ENCODE measurements around the gene OSBPL6.

Gene OSBPL6

GRCh38 chr2:178251151-178251955, 57.0 kb downstream of the OSBPL6 start:
- Histone ChIP-seq H3K27me3 (ENCODE audit: insufficient read depth, low read length) (no peaks in the 10 kb centered on the region), H3K4me1 (ENCODE audit: insufficient read depth, low read length) (peaks cover 21% of the 10 kb centered on the region), H3K9me3 (ENCODE audit: low read length) (no peaks in the 10 kb centered on the region), H3K36me3 (ENCODE audit: insufficient read depth, low read length) (no peaks in the 10 kb centered on the region), H3K4me3 (ENCODE audit: low read length) (no peak overlapping the region), H2AFZ (ENCODE audit: low read depth, low read length) (peak overlapping the region; percentile 15)

GRCh38 chr2:178256382-178257042, 62.2 kb downstream of the OSBPL6 start:
- Histone ChIP-seq H3K9me3 (ENCODE audit: low read length) (no peaks in the 10 kb centered on the region), H3K36me3 (ENCODE audit: insufficient read depth, low read length) (no peaks in the 10 kb centered on the region), H3K4me1 (ENCODE audit: insufficient read depth, low read length) (peaks cover 10% of the 10 kb centered on the region), H2AFZ (ENCODE audit: low read depth, low read length) (peak overlapping the region; percentile 31), H3K4me3 (ENCODE audit: low read length) (peak overlapping the region; percentile 13), H3K27me3 (ENCODE audit: insufficient read depth, low read length) (no peaks in the 10 kb centered on the region)

GRCh38 chr2:178257127-178257526, 62.8 kb downstream of the OSBPL6 start:
- Histone ChIP-seq H2AFZ (ENCODE audit: low read depth, low read length) (no peak overlapping the region), H3K36me3 (ENCODE audit: insufficient read depth, low read length) (no peaks in the 10 kb centered on the region), H3K9me3 (ENCODE audit: low read length) (no peaks in the 10 kb centered on the region), H3K4me3 (ENCODE audit: low read length) (no peak overlapping the region), H3K4me1 (ENCODE audit: insufficient read depth, low read length) (peaks cover 6% of the 10 kb centered on the region), H3K27me3 (ENCODE audit: insufficient read depth, low read length) (no peaks in the 10 kb centered on the region)

GRCh38 chr2:178258916-178259315, 64.6 kb downstream of the OSBPL6 start:
- H3K36me3 ChIP-seq (ENCODE audit: insufficient read depth, low read length) = no peaks in the 10 kb centered on the region
- H2AFZ ChIP-seq (ENCODE audit: low read depth, low read length) = no peak overlapping the region

GRCh38 chr2:178263159-178263860, 69.0 kb downstream of the OSBPL6 start:
- Histone ChIP-seq H3K9me3 (ENCODE audit: low read length) (no peaks in the 10 kb centered on the region), H3K36me3 (ENCODE audit: insufficient read depth, low read length) (no peaks in the 10 kb centered on the region), H3K4me1 (ENCODE audit: insufficient read depth, low read length) (no peaks in the 10 kb centered on the region), H3K4me3 (ENCODE audit: low read length) (no peak overlapping the region), H3K27me3 (ENCODE audit: insufficient read depth, low read length) (no peaks in the 10 kb centered on the region), H2AFZ (ENCODE audit: low read depth, low read length) (no peak overlapping the region)

More at GRCh38 chr2:178258916-178259315, 64.6 kb downstream of the OSBPL6 start:
- no peaks in the 10 kb centered on the region for H3K9me3 ChIP-seq (ENCODE audit: low read length)
- H3K27me3 ChIP-seq (ENCODE audit: insufficient read depth, low read length) = no peaks in the 10 kb centered on the region
- H3K4me3 ChIP-seq (ENCODE audit: low read length) = no peak overlapping the region
- H3K4me1 ChIP-seq (ENCODE audit: insufficient read depth, low read length) = peaks cover 6% of the 10 kb centered on the region

- H2AFZ ChIP-seq (ENCODE audit: low read depth, low read length) = no peak overlapping the region
- no peaks in the 10 kb centered on the region for H3K4me1 ChIP-seq (ENCODE audit: insufficient read depth, low read length)
- no peak overlapping the region for H3K4me3 ChIP-seq (ENCODE audit: low read length)
- H3K9me3 ChIP-seq (ENCODE audit: low read length) = no peaks in the 10 kb centered on the region
- no peaks in the 10 kb centered on the region for H3K27me3 ChIP-seq (ENCODE audit: insufficient read depth, low read length)
- no peaks in the 10 kb centered on the region for H3K36me3 ChIP-seq (ENCODE audit: insufficient read depth, low read length)
These were observed 69.9 kb downstream of the OSBPL6 start for GRCh38 chr2:178264211-178264610.

- no peaks in the 10 kb centered on the region for H3K9me3 ChIP-seq (ENCODE audit: low read length)
- no peak overlapping the region for H3K4me3 ChIP-seq (ENCODE audit: low read length)
- H2AFZ ChIP-seq (ENCODE audit: low read depth, low read length) = no peak overlapping the region
- no peaks in the 10 kb centered on the region for H3K36me3 ChIP-seq (ENCODE audit: insufficient read depth, low read length)
- no peaks in the 10 kb centered on the region for H3K4me1 ChIP-seq (ENCODE audit: insufficient read depth, low read length)
- H3K27me3 ChIP-seq (ENCODE audit: insufficient read depth, low read length) = no peaks in the 10 kb centered on the region
These were observed 71.5 kb downstream of the OSBPL6 start for GRCh38 chr2:178265851-178266250.

GRCh38 chr2:178266445-178266844, 72.1 kb downstream of the OSBPL6 start:
- Histone ChIP-seq H3K36me3 (ENCODE audit: insufficient read depth, low read length) (no peaks in the 10 kb centered on the region), H3K9me3 (ENCODE audit: low read length) (no peaks in the 10 kb centered on the region), H3K4me1 (ENCODE audit: insufficient read depth, low read length) (no peaks in the 10 kb centered on the region), H3K4me3 (ENCODE audit: low read length) (no peak overlapping the region), H3K27me3 (ENCODE audit: insufficient read depth, low read length) (no peaks in the 10 kb centered on the region), H2AFZ (ENCODE audit: low read depth, low read length) (no peak overlapping the region)

GRCh38 chr2:178267660-178268059, 73.3 kb downstream of the OSBPL6 start:
- Histone ChIP-seq H3K9me3 (ENCODE audit: low read length) (no peaks in the 10 kb centered on the region), H3K4me3 (ENCODE audit: low read length) (no peak overlapping the region)

GRCh38 chr2:178268435-178268834, 74.1 kb downstream of the OSBPL6 start:
- no peaks in the 10 kb centered on the region for H3K4me1 ChIP-seq (ENCODE audit: insufficient read depth, low read length)
- H2AFZ ChIP-seq (ENCODE audit: low read depth, low read length) = no peak overlapping the region
- H3K27me3 ChIP-seq (ENCODE audit: insufficient read depth, low read length) = no peaks in the 10 kb centered on the region
- H3K9me3 ChIP-seq (ENCODE audit: low read length) = no peaks in the 10 kb centered on the region
- no peaks in the 10 kb centered on the region for H3K36me3 ChIP-seq (ENCODE audit: insufficient read depth, low read length)
- H3K4me3 ChIP-seq (ENCODE audit: low read length) = no peak overlapping the region

More at GRCh38 chr2:178267660-178268059, 73.3 kb downstream of the OSBPL6 start:
- H3K36me3 ChIP-seq (ENCODE audit: insufficient read depth, low read length) = no peaks in the 10 kb centered on the region
- no peaks in the 10 kb centered on the region for H3K4me1 ChIP-seq (ENCODE audit: insufficient read depth, low read length)
- no peaks in the 10 kb centered on the region for H3K27me3 ChIP-seq (ENCODE audit: insufficient read depth, low read length)
- H2AFZ ChIP-seq (ENCODE audit: low read depth, low read length) = no peak overlapping the region

GRCh38 chr2:178269438-178270224, 75.3 kb downstream of the OSBPL6 start:
- H3K4me3 ChIP-seq (ENCODE audit: low read length) = no peak overlapping the region
- no peaks in the 10 kb centered on the region for H3K4me1 ChIP-seq (ENCODE audit: insufficient read depth, low read length)
- H3K27me3 ChIP-seq (ENCODE audit: insufficient read depth, low read length) = no peaks in the 10 kb centered on the region
- H3K36me3 ChIP-seq (ENCODE audit: insufficient read depth, low read length) = no peaks in the 10 kb centered on the region
- H3K9me3 ChIP-seq (ENCODE audit: low read length) = no peaks in the 10 kb centered on the region
- no peak overlapping the region for H2AFZ ChIP-seq (ENCODE audit: low read depth, low read length)

GRCh38 chr2:178270338-178270737, 76.0 kb downstream of the OSBPL6 start:
- no peaks in the 10 kb centered on the region for H3K27me3 ChIP-seq (ENCODE audit: insufficient read depth, low read length)
- no peaks in the 10 kb centered on the region for H3K9me3 ChIP-seq (ENCODE audit: low read length)
- H2AFZ ChIP-seq (ENCODE audit: low read depth, low read length) = no peak overlapping the region
- no peak overlapping the region for H3K4me3 ChIP-seq (ENCODE audit: low read length)
- no peaks in the 10 kb centered on the region for H3K36me3 ChIP-seq (ENCODE audit: insufficient read depth, low read length)
- H3K4me1 ChIP-seq (ENCODE audit: insufficient read depth, low read length) = no peaks in the 10 kb centered on the region
